AG10803 (cell line): Measurements from ENCODE around the gene CDK6.

ENCODE experiments used
- DNase-seq: peaks from one replicate; pipeline ENCODE4 v3.0.0; 2010; ENCODE audit warnings: low read depth
- H3K4me3 ChIP-seq: 2 replicates; pipeline ENCODE4 v1.5.1; 2011; ENCODE audit warnings: mild to moderate bottlenecking, low read length, control low read depth
- CTCF ChIP-seq: conservative IDR thresholded peaks from 2 replicates; pipeline ENCODE4 v1.5.1; 2011; ENCODE audit warnings: mild to moderate bottlenecking, low read length, control low read depth, inconsistent platforms

Gene CDK6

GRCh38 chr7:92588561-92588960 lies 247.8 kb downstream of the CDK6 start:
- peak; percentile 36 for DNase-seq
- H3K4me3 ChIP-seq = peak overlapping the region; percentile 74
- TF ChIP-seq CTCF = no peak

GRCh38 chr7:92586841-92587240 lies 249.5 kb downstream of the CDK6 start:
- no peak for DNase-seq
- no peak overlapping the region for H3K4me3 ChIP-seq
- TF ChIP-seq CTCF = no peak

- H3K4me3 ChIP-seq = no peak overlapping the region
- no peak for TF ChIP-seq CTCF
- DNase-seq = peak; percentile 48
These were observed 250.0 kb downstream of the CDK6 start for GRCh38 chr7:92586403-92586802.

GRCh38 chr7:92584953-92585352 lies 251.4 kb downstream of the CDK6 start:
- no peak for DNase-seq
- no peak overlapping the region for H3K4me3 ChIP-seq
- no peak for TF ChIP-seq CTCF

- TF ChIP-seq CTCF = no peak
- no peak for DNase-seq
- H3K4me3 ChIP-seq = no peak overlapping the region
These were observed 253.4 kb downstream of the CDK6 start for GRCh38 chr7:92582948-92583347.

- TF ChIP-seq CTCF = no peak
- no peak for DNase-seq
- H3K4me3 ChIP-seq = no peak overlapping the region
These were observed 260.1 kb downstream of the CDK6 start for GRCh38 chr7:92576296-92576695.

- H3K4me3 ChIP-seq = no peak overlapping the region
- peak; percentile 11 for DNase-seq
- TF ChIP-seq CTCF = no peak
These were observed 267.2 kb downstream of the CDK6 start for GRCh38 chr7:92569137-92569536.
